GM23248 (cell line): ENCODE results near the gene TNNT2.

Source experiments
- EZH2 ChIP-seq: fragments of 200-600 bp; sonication (generic); IDR thresholded peaks from 2 replicates; pipeline ENCODE4 v1.6.1; 2018; ENCODE audit warnings: antibody characterized with exemption, mild to moderate bottlenecking; ENCODE audit not compliant: insufficient read depth, poor library complexity, severe bottlenecking
- EZH2phosphoT487 ChIP-seq: fragments of 200-600 bp; sonication (generic); IDR thresholded peaks from 2 replicates; pipeline ENCODE4 v1.6.1; 2018; ENCODE audit warnings: antibody characterized with exemption, moderate library complexity, mild to moderate bottlenecking, low read depth; ENCODE audit not compliant: insufficient read depth

- TF ChIP-seq EZH2phosphoT487 = no peak
- TF ChIP-seq EZH2 = no peak
Measured at GRCh38 chr1:201353186-201353940, 24.1 kb downstream of the TNNT2 start.
